Upper lobe of right lung (tissue), 1 donor: Measurements from ENCODE around the gene MED17. TPM values are rescaled to one million over a fixed set of nuclear protein-coding genes. Genes with fewer than 3 reads are reported as not detected.
"Not testable (repeated sequence)": the region's sequence is repeated elsewhere in the genome, so short reads cannot be mapped to it uniquely, and the experiment has no call there.

Experiments
- ATAC-seq: fragments of 200-7000 bp; cut with Tn5 transposase; one replicate; pipeline ENCODE4 v1.9.1; 2020; ENCODE audit warnings: mild to moderate bottlenecking, moderate library complexity
- DNase-seq: peaks from one replicate; pipeline ENCODE4 v3.0.0-alpha.2; 2020
- H3K27ac ChIP-seq: fragments of 200-600 bp; one replicate; pipeline ENCODE4 v1.8.0; 2022
- H3K27me3 ChIP-seq: fragments of 200-600 bp; one replicate; pipeline ENCODE4 v1.8.0; 2022; ENCODE audit warnings: mild to moderate bottlenecking
- H3K36me3 ChIP-seq: fragments of 200-600 bp; one replicate; pipeline ENCODE4 v1.8.0; 2022
- H3K4me1 ChIP-seq: fragments of 200-600 bp; one replicate; pipeline ENCODE4 v1.8.0; 2022
- H3K4me3 ChIP-seq: fragments of 200-600 bp; one replicate; pipeline ENCODE4 v1.8.0; 2022; ENCODE audit warnings: mild to moderate bottlenecking
- H3K9me3 ChIP-seq: fragments of 200-600 bp; one replicate; pipeline ENCODE4 v1.8.0; 2022
- CTCF ChIP-seq: fragments of 200-600 bp; IDR thresholded peaks from one replicate; pipeline ENCODE4 v1.8.0; 2022; ENCODE audit warnings: antibody characterized with exemption
- intact Hi-C: fragments of 100-400 bp; cut with DNase I; formaldehyde crosslinking; loops from one replicate; pipeline ENCODE4 v1.11.0; 2022
- total RNA-seq: library from RNA; stranded (reverse); fragmentation: NEBNext Ultra II Directional; extraction: Animal tissue kit (Norgen Biotek cat#: 25700); gene quantifications from one replicate; pipeline ENCODE4 v1.2.1, GENCODE V29; 2021
- donor health status: DM: no; HTN: yes; CAD: no; lungs with severe emphysema.

The MED17 gene
- total RNA-seq, 1 donor from 2014 or later: 25.8 TPM

- TF ChIP-seq CTCF: no peak
- no peak overlapping the region for H3K4me3 ChIP-seq
- H3K9me3 ChIP-seq: no peaks in the 10 kb centered on the region
- DNase-seq (no peak), ATAC-seq (no peak)
- intact Hi-C loops: no loop called here
- peaks cover 30% of the 10 kb centered on the region for H3K36me3 ChIP-seq
- H3K27ac ChIP-seq: no peak overlapping the region
- H3K27me3 ChIP-seq: no peaks in the 10 kb centered on the region
- H3K4me1 ChIP-seq: no peaks in the 10 kb centered on the region
These were observed 33.1 kb upstream of the MED17 start for GRCh38 chr11:93751001-93751400.

- Histone ChIP-seq H3K27me3 (no peaks in the 10 kb centered on the region), H3K4me3 (no peak overlapping the region), H3K9me3 (no peaks in the 10 kb centered on the region), H3K4me1 (no peaks in the 10 kb centered on the region), H3K27ac (no peak overlapping the region), H3K36me3 (peaks cover 52% of the 10 kb centered on the region)
- ATAC-seq: no peak
- no peak for DNase-seq
- TF ChIP-seq CTCF: no peak
- intact Hi-C loops: no loop called here
These were observed 30.8 kb upstream of the MED17 start for GRCh38 chr11:93753241-93753640.

GRCh38 chr11:93756748-93757147 is 27.3 kb upstream of the MED17 start:
- ATAC-seq (no peak), DNase-seq (no peak)
- peaks cover 82% of the 10 kb centered on the region for H3K36me3 ChIP-seq
- no peaks in the 10 kb centered on the region for H3K4me1 ChIP-seq
- no peak overlapping the region for H3K27ac ChIP-seq
- intact Hi-C loops: no loop called here
- H3K27me3 ChIP-seq: no peaks in the 10 kb centered on the region
- no peak for TF ChIP-seq CTCF
- H3K4me3 ChIP-seq: no peak overlapping the region
- no peaks in the 10 kb centered on the region for H3K9me3 ChIP-seq

DNA sequence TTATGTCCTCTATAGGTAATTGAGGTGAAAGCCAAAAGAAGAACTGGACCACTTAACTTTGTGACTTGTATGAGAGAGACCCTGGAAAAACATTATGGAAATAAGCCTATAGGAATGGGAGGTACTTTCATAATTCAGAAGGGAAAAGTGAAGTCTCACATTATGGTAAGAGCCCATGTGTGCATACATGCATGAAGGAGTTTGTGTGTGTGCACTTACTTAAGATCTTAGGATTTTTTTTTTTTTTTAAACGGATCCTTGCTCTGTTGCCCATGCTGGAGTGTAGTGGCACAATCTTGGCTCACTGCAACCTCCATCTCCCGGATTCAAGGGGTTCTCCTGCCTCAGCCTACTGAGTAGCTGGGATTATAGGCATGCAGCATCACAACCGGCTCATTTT is 26.8 kb upstream of the MED17 start:
- intact Hi-C loops: no loop called here
- Histone ChIP-seq H3K27me3 (no peaks in the 10 kb centered on the region), H3K4me1 (no peaks in the 10 kb centered on the region), H3K27ac (no peak overlapping the region), H3K4me3 (no peak overlapping the region), H3K9me3 (no peaks in the 10 kb centered on the region), H3K36me3 (peaks cover 87% of the 10 kb centered on the region)
- DNase-seq (no peak), ATAC-seq (no peak)
- no peak for TF ChIP-seq CTCF

DNA sequence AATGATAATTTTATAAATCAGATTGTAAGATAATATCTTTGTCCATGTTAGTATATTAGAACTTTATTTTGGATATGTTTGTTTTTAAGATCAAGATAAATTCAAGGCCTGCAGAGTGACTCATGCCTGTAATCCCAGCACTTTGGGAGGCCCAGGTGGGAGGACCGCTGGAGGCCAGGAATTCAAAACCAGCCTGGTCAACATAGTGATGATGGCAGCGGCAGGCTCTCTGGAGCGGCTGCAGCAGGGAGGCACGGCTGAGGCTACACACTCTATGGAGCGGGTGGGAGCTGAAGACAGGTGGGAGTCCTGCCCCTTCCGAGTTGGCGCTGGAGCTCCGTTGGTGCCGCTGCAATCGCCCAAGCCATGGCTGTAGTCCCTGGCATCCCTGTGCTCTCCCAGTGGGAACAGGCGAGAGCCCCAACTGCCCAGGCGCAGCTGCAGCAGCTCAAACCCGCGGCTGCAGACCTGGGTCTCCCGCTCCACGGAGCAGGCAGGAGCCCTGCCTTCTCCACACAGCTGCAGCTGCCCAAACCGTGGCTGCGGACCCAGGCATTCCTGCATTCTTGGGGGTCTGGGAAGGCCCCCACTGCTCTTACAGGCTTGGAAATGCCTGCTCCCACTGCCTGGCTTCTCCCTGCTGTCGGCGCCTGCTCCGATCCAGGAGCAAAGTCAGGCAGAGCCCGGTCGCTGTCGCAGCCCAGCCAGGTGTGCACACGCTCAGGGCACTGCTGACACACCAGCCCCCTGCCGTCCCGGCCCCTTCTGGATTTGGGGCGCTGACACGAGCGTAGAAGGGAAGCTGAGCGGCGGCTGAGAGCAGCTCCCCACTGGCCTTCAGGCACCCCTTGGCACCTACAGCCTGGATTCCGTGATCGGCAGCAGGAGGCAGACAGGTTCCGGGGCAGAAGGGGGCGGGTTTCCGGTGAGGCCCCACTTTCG is 25.9 kb upstream of the MED17 start:
- Histone ChIP-seq H3K9me3 (no peaks in the 10 kb centered on the region), H3K27ac (no peak overlapping the region), H3K4me1 (no peaks in the 10 kb centered on the region), H3K27me3 (no peaks in the 10 kb centered on the region), H3K4me3 (no peak overlapping the region), H3K36me3 (peaks cover 96% of the 10 kb centered on the region)
- intact Hi-C loops: no loop called here
- TF ChIP-seq CTCF: no peak
- ATAC-seq (peak; percentile 17), DNase-seq (no peak)

GRCh38 chr11:93759123-93759522 is 25.0 kb upstream of the MED17 start:
- H3K9me3 ChIP-seq, ATAC-seq, H3K27ac ChIP-seq, intact Hi-C loops, H3K27me3 ChIP-seq, DNase-seq, H3K4me3 ChIP-seq, H3K4me1 ChIP-seq: not testable (repeated sequence)
- peaks cover 94% of the 10 kb centered on the region for H3K36me3 ChIP-seq
